Measurements from ENCODE around the gene CALR3. TPM values are rescaled to one million over a fixed set of nuclear protein-coding genes. Genes with fewer than 3 reads are reported as not detected.

The CALR3 gene
- total and polyA plus RNA-seq, 2 of the 8 experiments (the other 6 are each of a cell fraction or from before 2014, with no cell fraction given): 0.11 to 0.32 TPM

DNA sequence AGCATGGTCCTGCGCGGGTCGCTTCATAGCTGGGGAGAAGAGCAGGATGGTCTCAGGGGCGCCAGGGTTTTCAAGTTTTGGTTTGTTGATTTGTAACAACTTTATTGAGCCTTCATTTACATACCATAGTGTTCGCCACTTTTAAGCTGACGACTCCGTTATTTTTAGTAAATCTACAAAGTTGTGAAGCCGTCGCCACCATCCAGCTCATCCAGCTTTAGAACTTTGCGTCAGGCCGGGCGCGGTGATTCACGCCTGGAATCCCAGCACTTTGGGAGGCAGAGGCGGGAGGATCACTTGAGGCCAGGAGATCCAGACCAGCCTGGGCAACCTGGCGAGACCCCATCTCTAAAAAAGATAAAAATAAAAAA is 631 bp upstream of the CALR3 start:
- FAIRE-seq: no peak

More for the DNA sequence above, 631 bp upstream of the CALR3 start:
- H2BK20ac ChIP-seq (ENCODE audit: low read length): no peak overlapping the region
- H2AK5ac ChIP-seq (ENCODE audit: low read depth, low read length): no peak overlapping the region
- H3K9me3 ChIP-seq (ENCODE audit: insufficient read depth in 2 of 2, low read depth in 1 of 2, low read length in 1 of 2): no peaks in the 10 kb centered on the region
- H3K23me2 ChIP-seq (ENCODE audit: low read depth, low read length): no peaks in the 10 kb centered on the region; the same call in 1 of the 2 replicates
- peak overlapping the region; percentile 65; the same call in 1 of the 2 replicates for H4K8ac ChIP-seq (ENCODE audit: extremely low read depth, insufficient read depth, low read length)
- H3K4me1 ChIP-seq (replicated peaks in 1 of 4; ENCODE audit: control insufficient read depth in 3 of 4, insufficient read depth in 4 of 4, low read length in 3 of 4): peaks cover 0 to 3% (median under 1%) of the 10 kb centered on the region in 4 experiments; a peak in 2 of 7 replicates
- no peak overlapping the region for H3K4ac ChIP-seq (replicated peaks; ENCODE audit: insufficient read length, low read depth, low read length)
- H2BK5ac ChIP-seq (ENCODE audit: low read depth, low read length): no peak overlapping the region
- no peak overlapping the region for H2BK120ac ChIP-seq (replicated peaks; ENCODE audit: low read depth, low read length)
- H3K79me1 ChIP-seq (ENCODE audit: low read depth, low read length): no peaks in the 10 kb centered on the region
- 0 out of 8 replicates have a peak, but pooled peaks cover 0 to 3% (median 0%) of the 10 kb centered on the region in 4 experiments for H3K36me3 ChIP-seq (ENCODE audit: control insufficient read depth in 2 of 4, insufficient read depth in 4 of 4, low read length in 3 of 4)
- no peak overlapping the region for H4K91ac ChIP-seq (replicated peaks; ENCODE audit: insufficient read length, low read length)
- peak overlapping the region; percentile 51 to 78 (median 66) for H3K4me3 ChIP-seq (ENCODE audit: extremely low read depth in 1 of 4, insufficient read depth in 2 of 4, low read depth in 3 of 4, low read length in 4 of 4)
- H3K27me3 ChIP-seq (replicated peaks in 1 of 4; ENCODE audit: control insufficient read depth in 3 of 4, extremely low read depth in 1 of 4, insufficient read depth in 3 of 4, low read length in 3 of 4): no peaks in the 10 kb centered on the region
- H3K18ac ChIP-seq (ENCODE audit: extremely low read depth, low read length): no peak overlapping the region
- ChIA-PET CTCF (ENCODE audit: partially characterized antibody) (interaction anchor here (1.0 to 1.4 kb wide), 6 partner anchors 17 to 77 kb away, joined by 3 to 5 read pairs (median 3); no protein-coding TSS in a partner anchor), POLR2A (ENCODE audit: partially characterized antibody) (interaction anchor here (0.9 to 2.1 kb wide), 5 partner anchors 9 to 52 kb away, joined by 3 to 7 read pairs (median 4); no protein-coding TSS in a partner anchor)
- H4K5ac ChIP-seq (ENCODE audit: insufficient read length, low read depth, low read length): no peak overlapping the region
- no peak overlapping the region for H2BK12ac ChIP-seq (ENCODE audit: low read depth, low read length)
- WGBS, 2 experiments (ENCODE audit: extremely low coverage in 1 of 2, insufficient coverage in 1 of 2, insufficient read length in 1 of 2, insufficient replicate concordance in 2 of 2, low coverage in 1 of 2, low lambda C conversion rate in 2 of 2, missing lambda C conversion rate in 1 of 2): 67% methylated on average over 16 of the region's 16 CpGs; no CpG with 5 or more reads in 1 of the 2 experiments
- no peak overlapping the region for H3K14ac ChIP-seq (ENCODE audit: insufficient read length)
- no peaks in the 10 kb centered on the region for H4K20me1 ChIP-seq (replicated peaks in 1 of 2; ENCODE audit: control insufficient read depth in 1 of 2, insufficient read depth in 2 of 2, low read length in 2 of 2)
- H3K9ac ChIP-seq (replicated peaks in 1 of 4; ENCODE audit: extremely low read depth in 1 of 4, low read depth in 3 of 4, low read length in 3 of 4): peak overlapping the region in 2 of 4 experiments; percentile 13 to 54; a peak in 2 of 7 replicates
- no peak overlapping the region for H2AFZ ChIP-seq (ENCODE audit: low read length)
- H2BK15ac ChIP-seq (ENCODE audit: low read length): no peak overlapping the region
- 0 out of 4 replicates have a peak, but pooled peaks cover 0 to 3% of the 10 kb centered on the region in 2 experiments for H3K79me2 ChIP-seq (ENCODE audit: control insufficient read depth in 1 of 2, insufficient read depth in 2 of 2, low read length in 2 of 2)
- peak overlapping the region; percentile 49 for H3K56ac ChIP-seq (replicated peaks; ENCODE audit: insufficient read length, low read depth, low read length)
- no peak overlapping the region for H3K27ac ChIP-seq (ENCODE audit: low read depth, low read length)
- H3K23ac ChIP-seq (ENCODE audit: insufficient read length): no peak overlapping the region
- peak in 1 of 2 experiments; percentile 48 for DNase-seq (ENCODE audit: low read depth in 1 of 2, low spot score in 2 of 2)
- peak overlapping the region; percentile 60 to 62 for H3K4me2 ChIP-seq (ENCODE audit: insufficient read depth in 1 of 2, low read depth in 2 of 2, low read length in 2 of 2)
- TF ChIP-seq SIN3A (conservative IDR thresholded peaks at IDR 0.05 in 1 of 2, IDR thresholded peaks at IDR 0.05 in 1 of 2; ENCODE audit: low read depth in 1 of 2, low read length in 2 of 2) (0 out of 4 replicates have a peak, but pooled peaks of 1 of the 2 experiments have one; percentile 3), TAF7 (optimal IDR thresholded peaks at IDR 0.05; ENCODE audit: borderline replicate concordance, low read depth, low read length) (no peak), ZNF274 (IDR thresholded peaks at IDR 0.05; ENCODE audit: borderline replicate concordance, extremely low read depth, low read length) (no peak)
- TF ChIP-seq, protein P1, sequence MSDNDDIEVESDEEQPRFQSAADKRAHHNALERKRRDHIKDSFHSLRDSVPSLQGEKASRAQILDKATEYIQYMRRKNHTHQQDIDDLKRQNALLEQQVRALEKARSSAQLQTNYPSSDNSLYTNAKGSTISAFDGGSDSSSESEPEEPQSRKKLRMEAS (IDR thresholded peaks at IDR 0.05): no peak

Measured in H1 (cell line).